Neural cell (in vitro differentiated cells): ENCODE data around the gene C7orf25. TPM values are rescaled to one million over a fixed set of nuclear protein-coding genes. Genes with fewer than 3 reads are reported as not detected.

Experiments used
- H2AFZ ChIP-seq: fragments of 200-600, 300-800 bp; sonication (generic), shearing (Covaris generic); 2 replicates; pipeline ENCODE4 v1.6.0; 2014; ENCODE audit warnings: low read depth, mild to moderate bottlenecking, antibody characterized with exemption, low read length, moderate library complexity
- H3F3A ChIP-seq: fragments of 200-600 bp; shearing (Covaris generic); 2 replicates; pipeline ENCODE4 v1.6.1; 2016; ENCODE audit warnings: mild to moderate bottlenecking, moderate library complexity, mixed read lengths, antibody characterized with exemption, low read length; ENCODE audit not compliant: insufficient read depth, poor library complexity, severe bottlenecking
- H3K27ac ChIP-seq: fragments of 200-600, 300-800 bp; sonication (generic), shearing (Covaris generic); 2 replicates; pipeline ENCODE4 v1.5.1; 2014; ENCODE audit warnings: mild to moderate bottlenecking, low read length, moderate library complexity
- H3K27me3 ChIP-seq: fragments of 300-800, 200-600 bp; sonication (generic), shearing (Covaris generic); 2 replicates; pipeline ENCODE4 v1.6.0; 2014; ENCODE audit warnings: mild to moderate bottlenecking, low read depth, low read length, moderate library complexity; ENCODE audit not compliant: insufficient read depth
- H3K36me3 ChIP-seq: fragments of 300-800, 200-600 bp; sonication (generic), shearing (Covaris generic); 2 replicates; pipeline ENCODE4 v1.5.1; 2014; ENCODE audit warnings: mild to moderate bottlenecking, antibody characterized with exemption, low read length, moderate library complexity; ENCODE audit not compliant: insufficient read depth
- H3K4me2 ChIP-seq: fragments of 300-800, 200-600 bp; sonication (generic), shearing (Covaris generic); 2 replicates; pipeline ENCODE4 v1.6.0; 2014; ENCODE audit warnings: mild to moderate bottlenecking, low read length
- H3K4me3 ChIP-seq: fragments of 300-800, 200-600 bp; sonication (generic), shearing (Covaris generic); 2 replicates; pipeline ENCODE4 v1.5.1; 2014; ENCODE audit warnings: mild to moderate bottlenecking, low read length, moderate library complexity
- H3K79me2 ChIP-seq: fragments of 200-600 bp; shearing (Covaris generic); replicated peaks from 2 replicates; pipeline ENCODE4 v1.6.0; 2014; ENCODE audit warnings: mild to moderate bottlenecking, low read length, moderate library complexity; ENCODE audit not compliant: insufficient read depth
- H3K9ac ChIP-seq: fragments of 300-800, 200-600 bp; sonication (generic), shearing (Covaris generic); 2 replicates; pipeline ENCODE4 v1.6.1; 2016; ENCODE audit warnings: mild to moderate bottlenecking, low read length, mixed read lengths
- H3K9me2 ChIP-seq: fragments of 200-600 bp; shearing (Covaris generic); 2 replicates; pipeline ENCODE4 v1.6.1; 2016; ENCODE audit warnings: mild to moderate bottlenecking, low read length, mixed read lengths; ENCODE audit not compliant: insufficient read depth
- H3K9me3 ChIP-seq: fragments of 200-600, 300-800 bp; sonication (generic), shearing (Covaris generic); 2 replicates; pipeline ENCODE4 v1.6.1; 2016; ENCODE audit warnings: mild to moderate bottlenecking, mixed run types, low read length, moderate library complexity, mixed read lengths
- H4K20me1 ChIP-seq: fragments of 200-600 bp; shearing (Covaris generic); 2 replicates; pipeline ENCODE4 v1.6.1; 2016; ENCODE audit warnings: mild to moderate bottlenecking, mixed run types; ENCODE audit not compliant: insufficient read depth
- EP300 ChIP-seq: fragments of 450-650 bp; conservative IDR thresholded peaks from 2 replicates; pipeline ENCODE4 v1.6.1; 2014; ENCODE audit warnings: antibody characterized with exemption, mild to moderate bottlenecking, moderate library complexity; ENCODE audit not compliant: poor library complexity, severe bottlenecking
- EZH2 ChIP-seq: fragments of 200-600, 300-800 bp; shearing (Covaris generic), sonication (generic); IDR thresholded peaks from 2 replicates; pipeline ENCODE4 v1.6.1; 2014; ENCODE audit warnings: antibody characterized with exemption, low read length, borderline replicate concordance, mild to moderate bottlenecking; ENCODE audit not compliant: insufficient read depth, poor library complexity, severe bottlenecking
- MXI1 ChIP-seq: fragments of 450-650 bp; conservative IDR thresholded peaks from 2 replicates; pipeline ENCODE4 v1.6.1; 2014; ENCODE audit warnings: antibody characterized with exemption, mild to moderate bottlenecking; ENCODE audit not compliant: poor library complexity, severe bottlenecking
- RAD21 ChIP-seq: fragments of 450-650 bp; conservative IDR thresholded peaks from 2 replicates; pipeline ENCODE4 v1.6.1; 2014; ENCODE audit warnings: antibody characterized with exemption, mild to moderate bottlenecking, moderate library complexity
- SMC3 ChIP-seq: fragments of 450-650 bp; conservative IDR thresholded peaks from 2 replicates; pipeline ENCODE4 v1.6.1; 2014; ENCODE audit warnings: antibody characterized with exemption, mild to moderate bottlenecking, moderate library complexity; ENCODE audit not compliant: poor library complexity
- TAF1 ChIP-seq: IDR thresholded peaks from 2 replicates; pipeline ENCODE4 v1.6.1; 2012; ENCODE audit warnings: low read depth
- polyA plus RNA-seq: library from polyadenylated mRNA; depleted of rRNA; stranded (reverse); fragments of >200 nt; gene quantifications from 2 replicates; pipeline ENCODE4 v1.2.3, GENCODE V29; 2014
- TF ChIP-seq, protein P1 (sequence below): IDR thresholded peaks from 2 replicates; pipeline ENCODE4 v1.6.1; 2012; ENCODE audit warnings: borderline replicate concordance
- TF ChIP-seq, protein P2 (sequence below): fragments of 450-650 bp; IDR thresholded peaks from 2 replicates; pipeline ENCODE4 v1.5.1; 2014; ENCODE audit warnings: antibody characterized with exemption, mild to moderate bottlenecking, moderate library complexity; ENCODE audit not compliant: poor library complexity, severe bottlenecking

Gene C7orf25
- polyA plus RNA-seq, 1 donor from 2014 or later = 3.9 TPM

DNA sequence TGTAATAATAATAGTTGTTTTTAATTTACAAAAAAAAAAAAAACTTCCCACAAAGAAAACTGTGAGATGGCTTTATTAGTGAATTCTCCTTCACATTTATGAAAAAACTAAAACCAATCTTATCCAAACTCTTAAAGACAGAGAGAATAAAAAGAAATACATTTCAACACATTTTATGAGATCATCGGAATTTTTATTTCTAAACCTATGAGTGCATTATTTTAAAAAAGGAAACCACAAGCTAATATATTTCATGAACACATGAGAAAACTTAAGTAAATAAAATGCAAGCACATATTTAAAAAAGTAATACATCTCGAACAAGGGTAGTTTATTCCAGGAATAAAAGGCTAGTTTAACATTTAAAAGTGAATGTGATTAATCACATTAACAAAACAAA, 31.5 kb downstream of the C7orf25 start:
- H3F3A ChIP-seq = no peaks in the 10 kb centered on the region
- H3K4me3 ChIP-seq = no peak overlapping the region
- no peak overlapping the region for H3K9ac ChIP-seq
- H3K36me3 ChIP-seq = no peaks in the 10 kb centered on the region
- H3K27me3 ChIP-seq = no peaks in the 10 kb centered on the region
- H4K20me1 ChIP-seq = no peaks in the 10 kb centered on the region
- H3K27ac ChIP-seq = no peak overlapping the region
- H3K79me2 ChIP-seq = no peaks in the 10 kb centered on the region
- no peak overlapping the region for H3K4me2 ChIP-seq
- no peak overlapping the region for H2AFZ ChIP-seq
- no peaks in the 10 kb centered on the region for H3K9me2 ChIP-seq
- no peaks in the 10 kb centered on the region for H3K9me3 ChIP-seq
- no peak for TF ChIP-seq EP300
- no peak for TF ChIP-seq MXI1
- TF ChIP-seq, protein P1, sequence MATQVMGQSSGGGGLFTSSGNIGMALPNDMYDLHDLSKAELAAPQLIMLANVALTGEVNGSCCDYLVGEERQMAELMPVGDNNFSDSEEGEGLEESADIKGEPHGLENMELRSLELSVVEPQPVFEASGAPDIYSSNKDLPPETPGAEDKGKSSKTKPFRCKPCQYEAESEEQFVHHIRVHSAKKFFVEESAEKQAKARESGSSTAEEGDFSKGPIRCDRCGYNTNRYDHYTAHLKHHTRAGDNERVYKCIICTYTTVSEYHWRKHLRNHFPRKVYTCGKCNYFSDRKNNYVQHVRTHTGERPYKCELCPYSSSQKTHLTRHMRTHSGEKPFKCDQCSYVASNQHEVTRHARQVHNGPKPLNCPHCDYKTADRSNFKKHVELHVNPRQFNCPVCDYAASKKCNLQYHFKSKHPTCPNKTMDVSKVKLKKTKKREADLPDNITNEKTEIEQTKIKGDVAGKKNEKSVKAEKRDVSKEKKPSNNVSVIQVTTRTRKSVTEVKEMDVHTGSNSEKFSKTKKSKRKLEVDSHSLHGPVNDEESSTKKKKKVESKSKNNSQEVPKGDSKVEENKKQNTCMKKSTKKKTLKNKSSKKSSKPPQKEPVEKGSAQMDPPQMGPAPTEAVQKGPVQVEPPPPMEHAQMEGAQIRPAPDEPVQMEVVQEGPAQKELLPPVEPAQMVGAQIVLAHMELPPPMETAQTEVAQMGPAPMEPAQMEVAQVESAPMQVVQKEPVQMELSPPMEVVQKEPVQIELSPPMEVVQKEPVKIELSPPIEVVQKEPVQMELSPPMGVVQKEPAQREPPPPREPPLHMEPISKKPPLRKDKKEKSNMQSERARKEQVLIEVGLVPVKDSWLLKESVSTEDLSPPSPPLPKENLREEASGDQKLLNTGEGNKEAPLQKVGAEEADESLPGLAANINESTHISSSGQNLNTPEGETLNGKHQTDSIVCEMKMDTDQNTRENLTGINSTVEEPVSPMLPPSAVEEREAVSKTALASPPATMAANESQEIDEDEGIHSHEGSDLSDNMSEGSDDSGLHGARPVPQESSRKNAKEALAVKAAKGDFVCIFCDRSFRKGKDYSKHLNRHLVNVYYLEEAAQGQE = no peak
- TF ChIP-seq, protein P2, sequence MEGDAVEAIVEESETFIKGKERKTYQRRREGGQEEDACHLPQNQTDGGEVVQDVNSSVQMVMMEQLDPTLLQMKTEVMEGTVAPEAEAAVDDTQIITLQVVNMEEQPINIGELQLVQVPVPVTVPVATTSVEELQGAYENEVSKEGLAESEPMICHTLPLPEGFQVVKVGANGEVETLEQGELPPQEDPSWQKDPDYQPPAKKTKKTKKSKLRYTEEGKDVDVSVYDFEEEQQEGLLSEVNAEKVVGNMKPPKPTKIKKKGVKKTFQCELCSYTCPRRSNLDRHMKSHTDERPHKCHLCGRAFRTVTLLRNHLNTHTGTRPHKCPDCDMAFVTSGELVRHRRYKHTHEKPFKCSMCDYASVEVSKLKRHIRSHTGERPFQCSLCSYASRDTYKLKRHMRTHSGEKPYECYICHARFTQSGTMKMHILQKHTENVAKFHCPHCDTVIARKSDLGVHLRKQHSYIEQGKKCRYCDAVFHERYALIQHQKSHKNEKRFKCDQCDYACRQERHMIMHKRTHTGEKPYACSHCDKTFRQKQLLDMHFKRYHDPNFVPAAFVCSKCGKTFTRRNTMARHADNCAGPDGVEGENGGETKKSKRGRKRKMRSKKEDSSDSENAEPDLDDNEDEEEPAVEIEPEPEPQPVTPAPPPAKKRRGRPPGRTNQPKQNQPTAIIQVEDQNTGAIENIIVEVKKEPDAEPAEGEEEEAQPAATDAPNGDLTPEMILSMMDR = no peak
- TF ChIP-seq EZH2 = no peak
- TF ChIP-seq TAF1 = no peak

DNA sequence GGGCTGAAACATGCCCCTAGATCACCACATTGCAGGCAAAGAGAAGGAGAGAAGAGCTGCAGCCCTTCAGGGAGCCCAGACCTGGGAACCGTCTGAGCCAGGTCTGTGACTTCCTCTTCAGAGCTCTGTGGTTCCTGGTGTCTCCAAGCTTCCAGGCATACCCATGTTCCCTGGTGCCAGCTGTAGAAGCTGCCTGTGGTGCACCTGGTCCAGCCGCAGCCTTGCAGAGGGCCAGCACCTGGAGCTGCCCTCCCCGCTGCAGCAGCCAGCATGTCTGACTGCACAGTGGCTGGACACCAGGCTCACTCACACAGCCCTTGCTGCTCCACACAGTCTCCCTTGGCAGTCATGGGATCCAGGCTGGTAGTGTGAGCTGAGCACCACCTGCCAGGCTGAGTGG, 33.6 kb downstream of the C7orf25 start:
- Histone ChIP-seq H2AFZ (no peak overlapping the region), H3F3A (no peaks in the 10 kb centered on the region), H3K79me2 (no peaks in the 10 kb centered on the region), H3K9me2 (no peaks in the 10 kb centered on the region), H3K36me3 (no peaks in the 10 kb centered on the region), H3K4me3 (no peak overlapping the region), H4K20me1 (no peaks in the 10 kb centered on the region), H3K9ac (no peak overlapping the region), H3K27me3 (no peaks in the 10 kb centered on the region), H3K9me3 (no peaks in the 10 kb centered on the region), H3K27ac (no peak overlapping the region), H3K4me2 (no peak overlapping the region)
- no peak for TF ChIP-seq EZH2
- TF ChIP-seq RAD21 = no peak
- no peak for TF ChIP-seq MXI1
- TF ChIP-seq TAF1 = no peak
- TF ChIP-seq, protein P1 = no peak
- TF ChIP-seq EP300 = no peak
- no peak for TF ChIP-seq SMC3
